CD4-positive, alpha-beta T cell treated with Interleukin-4 for 4 hours (primary cell): Measurements from ENCODE around the gene RSRC1.
A peak's percentile ranks its signal among the peaks of the same experiment; 100 is the strongest.
"Not testable (repeated sequence)": the region's sequence is repeated elsewhere in the genome, so short reads cannot be mapped to it uniquely, and the experiment has no call there.

Source experiments
- DNase-seq: peaks from one replicate; pipeline ENCODE4 v3.0.0-alpha.2; 2020

RSRC1 gene, protein sequence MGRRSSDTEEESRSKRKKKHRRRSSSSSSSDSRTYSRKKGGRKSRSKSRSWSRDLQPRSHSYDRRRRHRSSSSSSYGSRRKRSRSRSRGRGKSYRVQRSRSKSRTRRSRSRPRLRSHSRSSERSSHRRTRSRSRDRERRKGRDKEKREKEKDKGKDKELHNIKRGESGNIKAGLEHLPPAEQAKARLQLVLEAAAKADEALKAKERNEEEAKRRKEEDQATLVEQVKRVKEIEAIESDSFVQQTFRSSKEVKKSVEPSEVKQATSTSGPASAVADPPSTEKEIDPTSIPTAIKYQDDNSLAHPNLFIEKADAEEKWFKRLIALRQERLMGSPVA

DNA sequence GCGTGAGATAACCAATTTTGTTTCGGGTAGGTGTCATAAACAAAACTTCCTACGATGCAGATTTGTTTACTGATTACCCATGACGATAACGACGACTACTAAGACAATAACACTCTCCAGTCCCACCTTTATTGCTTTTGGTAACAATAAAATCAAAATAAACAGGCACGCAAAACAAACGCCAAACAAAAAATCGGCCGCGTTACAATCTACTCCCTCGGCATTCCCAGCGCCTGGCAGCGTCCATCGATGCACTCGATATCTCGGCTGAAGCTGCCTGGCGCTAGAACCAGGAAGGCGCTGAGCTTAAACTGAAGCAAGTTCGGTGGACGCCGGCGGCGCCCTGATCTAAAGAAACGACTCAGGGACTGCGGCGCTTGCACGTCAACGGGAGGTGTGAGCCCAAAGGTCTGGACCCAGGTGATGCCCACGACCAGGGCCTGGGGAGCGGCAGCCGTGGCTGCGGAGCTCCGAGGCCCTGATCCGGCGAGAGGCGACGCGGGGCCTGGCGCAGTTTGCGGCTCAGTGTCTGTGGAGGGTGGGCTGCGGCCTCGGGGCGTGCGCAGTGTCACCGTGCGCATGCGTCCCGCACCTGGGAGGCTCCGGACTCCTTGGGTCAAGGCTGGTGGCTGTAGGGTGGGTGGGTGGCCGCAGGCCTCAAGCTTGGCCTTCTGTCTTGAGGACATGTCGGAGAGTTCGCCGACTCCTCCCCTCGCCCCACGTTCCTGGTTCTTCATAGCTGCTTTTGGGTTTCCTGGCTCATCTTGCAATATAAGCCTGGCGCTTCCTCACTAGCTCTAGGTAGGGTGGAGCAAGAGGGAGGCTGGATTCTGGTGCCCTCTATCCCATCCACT is at the start of gene RSRC1:
Gene RSRC1, plus strand, starts transcription at position 286 of the 854 bp plus-strand sequence. CDS start 12,016 bp downstream, outside the sequence.
- peak; percentile 82 for DNase-seq

DNA sequence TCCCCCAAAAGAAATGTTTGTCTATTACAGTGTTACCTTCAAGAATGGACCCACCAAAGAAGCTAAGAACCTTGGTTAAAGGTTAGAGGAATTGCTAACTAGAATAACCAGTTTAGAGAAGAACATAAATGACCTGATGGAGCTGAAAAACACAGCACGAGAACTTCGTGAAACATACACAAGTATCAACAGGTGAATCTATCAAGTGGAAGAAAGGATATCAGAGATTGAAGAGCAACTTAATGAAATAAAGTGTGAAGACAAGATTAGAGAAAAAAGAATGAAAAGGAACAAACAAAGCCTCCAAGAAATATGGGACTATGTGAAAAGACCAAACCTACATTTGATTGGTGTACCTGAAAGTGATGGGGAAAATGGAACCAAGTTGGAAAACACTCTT is 44.3 kb upstream of the RSRC1 start:
- DNase-seq = not testable (repeated sequence)

DNA sequence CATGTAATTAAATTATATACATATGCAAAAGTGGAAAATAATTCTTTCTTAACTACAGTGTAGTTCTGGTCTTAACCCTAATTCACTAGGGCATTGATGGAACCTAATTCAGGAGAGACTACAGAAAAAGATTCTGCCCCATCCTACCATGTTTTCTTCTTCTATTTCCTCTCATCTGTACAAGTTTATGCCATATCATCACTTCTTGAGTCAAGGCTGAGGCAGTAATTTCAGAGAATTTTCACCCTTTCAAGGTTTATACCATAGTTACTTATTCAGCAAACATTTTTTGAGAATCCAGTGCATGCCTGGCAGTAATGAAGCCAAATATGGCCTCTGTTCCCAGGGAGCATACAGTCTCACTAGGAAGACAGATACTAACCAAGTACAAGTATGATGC is 37.1 kb upstream of the RSRC1 start:
- no peak for DNase-seq

DNA sequence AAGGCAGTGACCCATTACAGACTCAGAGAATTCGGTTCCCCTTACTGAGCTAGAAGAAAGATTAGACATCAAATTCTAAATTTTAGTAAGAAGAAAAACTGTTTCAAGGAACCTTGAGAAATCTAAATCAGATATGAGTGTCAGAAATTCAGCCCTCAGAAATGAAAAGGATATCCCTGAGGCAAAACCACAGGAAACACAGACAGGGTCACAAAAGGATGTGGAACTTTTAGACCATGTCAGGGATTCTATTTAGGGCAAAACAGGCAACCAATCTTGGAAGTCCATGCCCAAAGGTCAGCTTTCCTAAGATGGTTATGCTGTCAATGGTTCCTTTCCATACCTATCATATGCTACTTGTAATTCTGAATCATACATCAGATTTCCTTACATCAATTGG is 35.3 kb upstream of the RSRC1 start:
- no peak for DNase-seq

DNA sequence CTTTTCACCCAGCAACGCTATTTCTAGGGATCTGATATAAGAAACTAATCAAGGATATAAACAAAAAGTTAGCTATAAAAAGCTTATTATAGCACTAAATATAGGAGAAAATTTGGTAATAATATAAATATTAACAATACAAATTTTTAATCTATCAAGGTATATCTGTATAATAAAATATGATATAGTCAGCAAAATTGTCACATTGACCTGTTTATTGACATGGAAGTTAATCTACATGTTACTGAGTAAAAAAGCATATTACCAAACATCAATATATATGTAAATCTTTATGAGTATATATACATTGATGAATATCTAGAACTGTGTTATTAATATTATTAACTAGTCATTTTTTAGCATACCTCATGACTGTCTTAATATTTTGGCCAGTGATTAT is 30.3 kb upstream of the RSRC1 start:
- DNase-seq = no peak

DNA sequence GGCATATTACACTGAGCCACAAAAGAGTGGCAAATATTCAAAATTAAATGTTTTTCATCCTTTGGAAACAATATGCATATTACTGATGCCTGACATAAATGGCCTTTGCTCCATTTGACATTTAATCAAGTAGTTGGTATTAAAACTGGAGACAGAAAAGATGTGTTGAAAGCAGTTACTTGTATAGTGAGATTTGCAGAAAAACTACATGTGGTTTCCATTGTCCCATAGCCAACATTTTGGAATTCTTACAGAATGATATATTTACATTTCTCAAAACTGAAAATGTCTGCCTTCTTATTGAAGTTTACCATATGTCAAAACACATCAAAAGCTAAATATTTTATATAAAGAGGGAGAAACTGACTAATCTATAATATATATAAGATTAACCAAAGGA is 25.2 kb upstream of the RSRC1 start:
- DNase-seq = no peak

DNA sequence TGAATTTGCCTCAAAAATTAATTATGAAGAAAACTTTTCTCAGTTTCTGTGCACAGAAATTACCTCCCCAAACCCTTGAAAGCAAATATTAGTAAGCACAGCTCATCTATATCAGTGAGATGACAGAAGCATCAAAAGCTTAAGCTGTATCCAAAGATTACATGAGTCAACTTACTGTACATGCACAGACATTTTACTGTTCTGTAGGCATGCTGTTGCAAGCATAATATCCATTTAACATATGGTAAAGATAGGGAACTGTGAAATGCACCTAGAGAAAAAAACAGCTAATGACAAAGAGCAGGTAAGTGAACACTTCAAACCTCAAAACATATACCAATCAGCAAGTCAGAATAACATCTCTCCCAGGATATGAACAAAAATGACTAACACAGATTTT is 24.5 kb upstream of the RSRC1 start:
- DNase-seq = no peak

DNA sequence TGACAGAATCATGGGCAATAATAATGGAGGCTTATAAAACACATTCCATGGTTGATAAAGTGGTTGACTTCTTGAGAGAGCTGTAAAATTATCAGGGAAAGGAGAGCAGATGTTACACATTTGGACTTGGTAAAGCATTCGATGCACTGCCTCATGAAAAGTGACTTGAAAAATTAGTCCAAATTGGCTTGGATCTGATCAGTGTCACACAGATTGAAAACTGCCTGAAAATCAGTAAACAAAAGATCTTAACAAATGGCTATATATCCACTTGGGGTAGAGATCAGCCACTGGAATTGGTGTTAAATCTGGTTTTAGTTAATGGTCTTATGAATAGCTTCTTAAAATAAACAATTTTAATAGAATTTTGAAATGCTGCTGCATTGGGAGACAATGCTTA is 24.0 kb upstream of the RSRC1 start:
- no peak for DNase-seq

DNA sequence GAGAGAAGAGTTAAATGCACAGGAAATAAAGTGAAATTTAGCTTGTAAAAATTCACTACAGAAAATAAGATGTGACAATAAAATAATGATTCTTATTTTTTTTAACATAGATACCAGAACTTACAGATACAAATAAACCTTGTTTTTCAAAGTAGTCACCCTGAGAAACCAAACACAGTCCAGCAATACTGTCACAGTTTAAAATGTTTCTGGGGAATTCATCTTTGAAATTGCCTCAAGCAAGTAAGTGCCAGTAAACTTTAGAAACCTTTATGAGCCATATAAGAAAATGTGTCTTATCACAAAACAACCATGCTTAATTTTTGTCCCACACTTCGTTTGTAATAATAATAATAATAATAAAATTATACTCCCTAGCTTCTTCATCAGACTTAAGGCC is 23.5 kb upstream of the RSRC1 start:
- no peak for DNase-seq

DNA sequence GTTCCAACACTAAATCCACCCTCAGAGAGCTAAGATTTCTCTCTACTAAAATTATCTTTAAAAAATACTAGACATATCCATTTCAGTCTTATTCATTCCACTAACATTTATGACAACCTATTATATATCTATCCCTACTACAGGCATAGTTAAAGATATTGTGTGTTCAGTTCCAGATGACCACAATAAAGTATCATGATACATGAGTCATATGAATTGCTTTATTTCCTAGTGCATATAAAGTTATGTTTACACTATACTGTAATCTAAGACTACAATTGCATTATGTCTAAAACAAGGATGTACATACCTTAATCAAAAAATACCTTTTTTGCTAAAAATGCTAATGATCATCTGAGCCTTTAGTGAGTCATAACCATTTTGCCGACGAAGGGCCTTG is 23.1 kb upstream of the RSRC1 start:
- no peak for DNase-seq

DNA sequence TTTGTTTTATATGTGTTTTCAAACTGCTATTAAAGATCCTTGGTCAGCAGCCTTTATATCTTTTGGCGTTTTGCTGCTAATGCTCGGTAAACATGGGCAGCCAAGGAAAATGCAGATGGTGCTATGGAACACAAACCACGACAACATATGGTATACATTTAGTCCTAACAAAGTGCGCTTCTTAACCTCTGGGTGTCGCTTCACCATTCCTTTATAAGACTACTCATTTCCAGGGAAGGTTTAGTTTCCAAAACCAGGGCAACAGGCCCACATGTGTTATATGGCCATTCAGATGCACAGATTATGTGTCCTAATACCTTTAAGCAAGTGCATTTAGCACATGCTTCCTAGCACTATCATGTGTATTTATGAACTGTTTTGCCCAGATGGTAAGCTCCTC is 18.4 kb upstream of the RSRC1 start:
- no peak for DNase-seq

DNA sequence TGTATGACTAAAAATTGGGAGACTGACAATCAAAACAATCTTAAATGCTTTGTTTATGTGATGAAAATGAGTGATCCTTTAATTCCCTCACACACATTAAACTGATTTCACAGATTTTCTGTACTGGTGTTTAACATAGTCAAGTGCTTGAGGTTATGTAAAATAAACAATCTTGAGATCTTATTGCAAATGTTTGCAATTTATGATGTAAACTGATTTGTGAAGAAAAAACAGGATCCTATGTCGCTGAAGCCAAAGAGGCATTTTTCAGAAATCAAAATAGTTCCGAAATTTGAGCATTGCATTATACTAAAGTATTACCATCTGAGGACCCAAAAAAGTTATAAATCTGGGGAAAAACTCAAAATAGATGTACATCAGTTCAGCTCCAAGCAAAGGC is 16.4 kb upstream of the RSRC1 start:
- DNase-seq = no peak

DNA sequence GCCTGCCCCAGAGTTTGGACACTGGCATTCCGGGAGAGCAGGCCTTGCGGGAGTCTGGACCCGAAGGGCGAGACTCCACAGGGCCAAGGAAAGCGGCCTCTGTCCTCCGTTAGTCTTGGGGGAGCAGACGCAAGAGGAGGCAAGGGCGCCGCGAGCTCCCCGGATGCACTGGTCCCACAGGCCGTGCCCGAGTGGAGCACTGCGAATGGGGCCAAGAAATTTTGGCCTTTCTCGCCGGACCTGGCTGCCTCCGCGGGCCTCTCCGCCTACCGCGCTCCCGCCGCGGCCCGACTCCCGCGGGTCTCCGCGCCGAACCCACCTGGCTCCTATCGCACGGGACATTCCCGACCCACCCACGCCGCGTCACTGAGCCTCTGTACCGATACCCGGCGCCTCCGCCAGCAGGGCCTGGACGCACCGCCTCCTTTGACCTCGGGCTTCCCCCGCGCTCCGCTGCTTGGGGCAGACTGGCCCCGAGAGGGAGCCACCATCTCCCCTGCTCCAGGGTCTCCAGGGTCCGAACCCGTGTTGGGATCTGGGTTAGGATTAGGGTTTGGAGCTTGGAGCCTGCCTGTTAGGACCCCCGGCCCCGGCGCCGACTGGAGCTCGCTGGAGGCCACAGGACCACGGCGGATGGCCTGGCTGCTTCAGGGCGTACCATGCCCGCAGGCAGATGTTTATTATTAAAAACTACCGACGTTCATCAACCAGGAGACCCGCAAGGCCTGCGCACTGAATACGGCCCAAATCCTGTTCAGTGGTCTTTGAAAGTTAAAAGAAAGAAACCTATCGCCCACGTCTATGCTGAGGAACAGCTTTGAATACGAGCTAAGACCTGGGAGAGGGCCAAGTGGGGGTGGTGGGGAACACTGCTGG is 15.4 kb upstream of the RSRC1 start:
- no peak for DNase-seq

DNA sequence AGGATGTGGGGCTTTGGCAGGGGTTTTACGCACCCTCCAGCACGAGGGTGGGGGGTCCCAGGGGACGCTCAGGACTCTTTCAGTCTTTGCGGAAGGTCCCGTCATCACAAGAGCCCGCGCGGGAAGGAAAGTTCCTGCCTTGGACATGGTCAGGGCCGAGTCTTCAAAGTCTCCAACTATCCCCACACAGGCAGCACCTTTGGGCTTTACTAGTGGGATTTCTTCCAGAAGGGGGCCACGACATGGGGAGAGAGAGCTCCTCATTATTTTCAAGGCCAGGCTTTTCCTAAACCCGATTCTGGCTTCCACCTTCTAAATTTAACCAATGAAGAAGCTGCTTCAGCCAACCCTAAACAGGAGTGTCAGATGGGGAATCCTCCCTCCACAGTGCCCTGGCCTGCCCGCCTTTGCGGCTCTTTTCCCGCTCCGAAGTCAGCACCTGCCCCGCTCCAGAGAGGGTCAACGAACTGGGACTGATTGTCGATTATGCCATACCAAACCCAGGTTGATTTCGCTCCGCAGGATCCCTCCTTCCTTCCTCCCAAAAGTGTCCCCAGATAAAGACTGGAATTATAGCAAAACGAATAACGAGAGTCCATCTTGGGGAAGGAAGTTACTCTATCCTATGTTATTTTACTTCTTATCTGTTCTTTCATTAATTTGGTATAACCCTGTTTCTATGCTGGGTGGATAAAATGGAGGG is 14.6 kb upstream of the RSRC1 start:
- no peak for DNase-seq

DNA sequence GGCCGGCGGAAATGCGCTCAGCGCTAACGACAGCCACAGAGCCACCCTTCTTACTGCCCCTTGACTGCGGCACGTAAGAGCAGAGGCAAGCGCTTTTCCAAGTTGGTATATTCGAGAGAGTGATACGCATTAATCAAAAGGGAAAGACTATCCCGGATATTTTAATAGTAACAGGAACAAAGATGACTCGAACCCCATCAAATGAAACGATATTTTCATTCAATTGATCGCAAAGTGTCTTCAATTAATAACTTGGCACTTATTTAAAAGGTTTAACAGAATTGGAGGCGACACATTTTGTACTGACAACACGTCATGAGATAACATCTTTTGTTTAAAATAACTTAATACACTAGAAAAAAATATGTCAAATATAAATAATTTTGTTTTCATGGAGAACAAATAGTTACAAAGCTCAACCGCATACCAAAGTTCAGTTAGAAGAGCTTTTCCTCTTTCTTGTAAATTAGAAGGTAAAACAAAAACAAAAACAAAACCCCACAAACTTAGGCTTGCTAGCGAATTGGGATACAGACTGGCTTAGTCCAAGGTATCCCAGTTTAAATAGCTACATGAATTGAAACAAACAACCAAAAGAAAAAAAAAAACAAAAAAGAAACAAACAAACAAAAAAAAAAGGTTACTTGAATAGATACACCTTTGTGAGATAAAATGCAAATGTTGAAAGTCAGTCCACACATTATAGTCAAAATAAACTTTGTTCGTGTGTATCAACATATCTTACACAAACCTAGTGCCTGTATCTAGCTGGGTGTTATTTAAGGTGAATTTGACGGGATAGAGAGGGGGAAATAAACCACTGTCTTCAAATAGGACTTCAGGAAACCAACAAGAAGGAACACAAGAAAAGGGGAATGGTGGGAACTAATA is 13.8 kb upstream of the RSRC1 start:
- no peak for DNase-seq

DNA sequence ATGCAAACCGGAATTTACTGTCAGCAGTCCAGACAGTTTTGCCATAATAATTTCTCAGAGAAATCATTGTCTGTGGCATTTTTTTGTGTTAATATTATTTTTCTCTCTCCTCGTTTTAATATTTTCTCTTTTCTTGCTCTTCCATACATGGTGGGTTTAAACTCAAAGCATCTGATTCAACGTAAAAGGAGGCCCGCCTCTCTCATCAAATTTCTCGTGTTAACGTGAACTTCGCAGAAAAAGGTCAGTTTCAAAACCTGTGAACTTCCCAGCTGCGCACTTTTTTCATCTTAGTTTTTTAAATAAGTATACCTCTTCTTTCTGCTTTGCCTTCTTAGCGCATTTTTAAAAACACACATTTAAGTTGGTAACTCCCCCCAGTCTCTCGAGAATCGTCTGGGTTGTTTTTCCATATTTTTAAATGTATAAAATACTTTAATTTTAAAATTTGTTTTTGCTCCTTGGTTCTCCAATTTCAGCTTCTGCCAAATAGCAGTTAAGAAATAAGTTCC is 12.8 kb upstream of the RSRC1 start:
- DNase-seq = no peak

DNA sequence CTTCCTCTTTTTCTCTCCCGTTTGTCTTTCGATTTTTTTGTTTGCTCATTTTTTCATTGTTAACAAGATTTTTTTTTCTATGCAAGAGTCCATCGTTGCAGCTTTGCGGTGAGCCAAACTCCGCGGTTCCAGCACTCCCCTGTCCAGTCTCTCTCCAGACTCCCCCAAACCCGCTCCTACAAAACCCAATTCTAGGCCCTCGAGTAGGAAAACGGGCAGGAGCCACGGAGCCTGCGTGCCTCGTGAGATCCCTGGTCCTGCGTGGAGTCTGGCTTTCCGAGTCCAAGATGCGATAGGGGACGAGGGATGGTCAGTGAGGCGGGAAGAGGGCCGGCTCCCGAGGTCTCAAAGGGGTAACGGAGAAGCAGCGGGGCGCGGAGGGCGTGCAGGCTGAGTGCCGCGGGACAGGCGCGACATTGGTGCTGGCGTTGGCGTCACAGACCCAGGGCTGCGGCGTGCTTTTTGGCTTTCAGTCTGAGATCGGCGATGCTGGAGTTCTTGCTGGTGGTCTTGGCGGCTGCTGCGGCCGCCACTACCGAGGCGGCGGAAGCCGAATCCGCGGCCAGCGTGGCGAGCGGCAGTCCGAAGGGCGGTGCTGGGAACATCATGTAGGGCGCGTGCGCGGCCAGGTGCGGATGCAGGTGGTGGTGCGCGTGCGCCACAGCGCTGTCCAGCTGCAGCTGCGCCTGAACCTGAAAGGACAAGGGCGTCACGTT is 12.1 kb upstream of the RSRC1 start:
- DNase-seq = peak; percentile 52

DNA sequence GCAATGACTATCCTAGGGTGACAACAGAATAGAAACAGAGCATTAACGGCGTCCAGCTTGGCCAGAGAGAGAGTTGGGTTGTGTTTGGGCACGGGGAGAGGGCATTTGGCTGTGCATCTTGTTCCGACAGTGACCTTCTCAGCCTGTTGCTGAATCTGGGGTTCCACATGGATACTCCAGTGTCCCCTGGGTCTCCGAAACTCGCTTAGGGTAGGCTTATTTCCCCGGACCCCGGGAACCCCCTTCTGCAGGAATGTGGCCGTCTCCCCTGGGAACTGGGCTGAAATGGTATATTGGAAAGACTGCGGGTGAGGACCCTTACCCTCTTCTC is 11.6 kb upstream of the RSRC1 start:
- no peak for DNase-seq

DNA sequence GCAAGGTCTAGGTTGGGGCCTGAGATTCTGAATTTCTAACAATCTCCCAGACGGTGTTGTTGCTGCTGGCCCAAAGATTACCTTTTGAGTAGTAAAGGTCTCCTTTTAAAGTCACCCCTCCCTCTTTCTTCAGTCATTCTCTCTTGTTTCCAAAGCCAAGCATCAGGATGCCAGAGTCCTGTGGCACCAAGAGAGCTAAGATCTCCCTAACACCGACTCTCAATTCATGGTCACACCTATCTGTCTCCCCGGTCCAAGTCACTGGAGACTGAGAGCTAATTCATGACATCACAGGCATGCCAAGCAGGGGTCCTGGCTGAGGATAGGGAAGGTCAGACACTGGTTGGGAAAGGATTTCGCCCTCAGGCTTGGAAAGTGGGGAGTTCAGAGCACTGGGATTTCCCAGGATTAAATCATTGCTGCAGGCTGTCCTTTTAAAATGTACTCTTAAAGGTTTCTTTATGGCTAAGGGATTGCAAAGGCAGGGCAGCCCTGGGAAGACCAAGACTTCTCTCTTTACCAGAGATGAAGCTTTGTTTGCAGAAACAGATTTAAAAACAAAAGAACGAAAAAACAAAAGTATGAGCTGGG is 11.0 kb upstream of the RSRC1 start:
- DNase-seq = no peak

DNA sequence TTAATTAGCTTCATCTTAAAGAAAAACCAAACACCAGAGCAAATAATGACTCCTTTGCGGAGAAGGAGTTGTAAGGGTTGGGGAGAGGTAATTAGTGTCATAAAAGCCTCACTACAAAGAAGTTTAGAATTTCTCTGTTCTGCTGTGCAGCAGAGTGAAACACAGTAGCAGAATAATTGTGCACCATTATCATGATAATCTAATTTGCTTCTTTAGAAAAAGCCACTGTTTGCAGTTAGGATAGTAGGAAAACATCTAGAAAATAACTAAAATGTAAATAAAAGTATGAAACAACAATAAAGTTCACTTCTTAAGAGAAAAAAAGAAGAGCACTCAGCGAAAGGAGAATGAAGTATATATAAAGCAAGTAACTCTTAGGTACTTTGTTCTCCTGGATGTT is 9.2 kb upstream of the RSRC1 start:
- DNase-seq = no peak
